Measurements from ENCODE around the gene GLP1R. TPM values are rescaled to one million over a fixed set of nuclear protein-coding genes. Genes with fewer than 3 reads are reported as not detected.
"Not testable (repeated sequence)": the region's sequence is repeated elsewhere in the genome, so short reads cannot be mapped to it uniquely, and the experiment has no call there.

The GLP1R gene
- total RNA-seq, 1 donor from 2014 or later, result not detected

DNA sequence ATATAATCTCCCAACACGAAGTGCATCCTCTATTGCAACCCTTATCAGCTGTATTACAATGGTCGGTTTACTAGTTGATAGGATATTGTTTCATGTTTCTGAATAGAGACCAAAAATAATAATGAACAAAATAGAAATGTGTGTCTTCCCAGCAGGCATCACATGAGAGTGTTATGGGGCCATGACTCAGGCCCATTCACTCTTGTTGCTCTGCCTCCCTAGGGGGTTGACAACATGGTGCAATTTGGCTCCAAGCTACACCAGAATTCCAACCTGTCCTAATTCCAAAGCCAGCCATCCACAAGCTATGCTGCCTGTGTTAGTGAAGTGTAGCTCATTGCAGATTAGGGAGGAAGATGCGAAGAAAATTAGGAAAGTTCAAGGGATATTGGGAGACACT, 79.5 kb downstream of the GLP1R start:
- DNase-seq (ENCODE audit: low read depth), result no peak

DNA sequence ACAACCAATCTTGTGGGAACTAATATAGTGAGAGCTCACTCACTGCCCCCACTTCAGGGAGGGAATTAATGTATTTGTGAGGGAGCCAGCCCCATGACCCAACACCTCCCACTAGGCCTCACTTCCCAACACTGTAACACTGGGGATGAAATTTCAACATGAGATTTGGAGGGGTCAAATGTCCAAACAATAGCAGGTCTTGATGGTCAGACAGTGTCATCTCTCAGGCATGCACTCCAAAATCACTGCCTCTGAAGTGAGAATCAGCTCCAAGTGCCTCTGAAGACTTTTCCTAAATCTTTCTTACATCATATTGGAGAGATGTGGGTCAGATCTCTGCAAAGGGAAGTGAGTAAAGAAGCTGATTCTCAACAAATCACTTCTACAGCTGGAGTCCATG, 80.3 kb downstream of the GLP1R start:
- no peak for DNase-seq (ENCODE audit: low read depth)

DNA sequence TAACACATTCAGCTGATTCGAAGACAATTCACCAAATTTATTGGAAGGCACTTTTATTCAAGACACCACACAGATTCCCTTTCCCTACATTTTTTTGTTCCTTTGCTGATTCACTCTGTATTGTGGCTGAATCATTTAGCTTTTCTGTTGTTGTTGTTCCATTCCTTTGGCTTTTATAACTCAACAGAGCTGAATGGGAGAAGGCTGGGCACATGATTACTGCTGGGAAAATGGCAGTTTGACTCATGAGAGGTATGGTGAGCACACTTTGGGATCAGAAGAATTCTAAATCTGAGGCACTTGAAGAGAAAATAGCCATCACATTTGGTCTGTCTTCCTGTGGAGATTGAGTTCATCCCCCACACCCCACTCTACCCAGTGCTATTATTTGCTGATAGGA, 82.1 kb downstream of the GLP1R start:
- DNase-seq (ENCODE audit: low read depth), result peak; percentile 48

DNA sequence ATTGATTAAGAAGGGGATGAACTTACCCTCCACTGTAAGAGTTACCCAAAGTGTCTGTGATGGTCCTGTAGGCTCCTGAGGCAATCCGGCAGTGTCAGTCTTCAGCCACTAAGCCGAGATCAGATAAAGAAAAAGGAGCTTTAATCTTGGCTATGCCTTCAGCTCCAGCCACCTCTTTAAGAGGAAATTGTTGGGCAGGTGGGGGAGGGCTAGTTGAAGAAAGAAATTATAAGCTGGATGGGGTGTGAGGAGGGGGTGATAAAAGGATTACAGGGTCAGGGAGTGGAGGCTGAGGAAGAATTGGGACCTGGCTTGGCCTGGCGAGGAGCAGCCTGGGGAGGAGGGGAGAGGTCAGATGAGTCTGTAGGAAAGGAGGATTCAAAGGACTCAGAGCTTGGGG, 86.2 kb downstream of the GLP1R start:
- DNase-seq (ENCODE audit: low read depth), result not testable (repeated sequence)

DNA sequence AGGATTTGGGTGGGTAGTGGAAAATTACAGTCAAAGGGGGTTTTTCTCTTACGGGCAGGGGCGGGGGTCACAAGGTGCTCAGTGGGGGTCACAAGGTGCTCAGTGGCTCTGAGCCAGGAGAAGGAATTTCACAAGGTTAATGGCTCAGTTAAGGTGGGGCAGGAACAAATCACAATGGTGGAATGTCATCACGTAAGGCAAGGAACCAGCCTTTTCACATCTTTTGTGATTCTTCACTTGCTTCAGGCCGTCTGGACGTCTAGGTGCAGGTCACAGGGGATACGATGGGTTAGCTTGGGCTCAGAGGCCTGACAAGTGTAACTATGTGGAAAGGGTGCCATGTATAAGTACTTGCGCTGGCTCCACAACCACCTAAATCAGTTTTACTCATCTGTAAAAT, 87.6 kb downstream of the GLP1R start:
- not testable (repeated sequence) for DNase-seq (ENCODE audit: low read depth)

DNA sequence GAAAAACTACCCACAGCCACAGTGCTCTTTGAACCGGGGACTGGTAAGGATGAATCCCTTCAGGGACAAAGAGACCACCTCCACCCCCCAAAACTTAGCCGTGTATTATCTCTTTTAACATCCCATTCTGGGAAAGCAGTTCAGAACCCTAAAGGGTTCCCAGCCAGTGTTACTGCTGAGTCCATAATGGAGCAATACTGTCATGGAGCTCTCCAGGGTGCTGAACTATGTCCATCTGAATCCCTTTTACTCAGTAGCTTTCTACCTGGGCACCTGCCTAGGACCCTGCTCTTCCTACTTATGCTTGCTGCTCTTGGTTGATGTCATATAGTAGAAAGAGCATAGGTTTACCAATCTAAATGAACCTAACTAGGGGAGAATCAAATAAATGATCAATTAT, 88.7 kb downstream of the GLP1R start:
- DNase-seq (ENCODE audit: low read depth), result peak; percentile 35

Other genes starting within 250 kb of the GLP1R start
- gene SAYSD1, start 66.4 kb downstream of the GLP1R start, total RNA-seq, result 15.5 and 19.0 TPM in 2 replicates
- 2.3 and 2.9 TPM in 2 replicates for gene KCNK5, start 180.7 kb downstream of the GLP1R start, total RNA-seq

Data from renal cortical epithelial cell (primary cell).